ENCODE results near the gene TDO2. TPM values are rescaled to one million over a fixed set of nuclear protein-coding genes. Genes with fewer than 3 reads are reported as not detected.

Gene TDO2
- polyA plus RNA-seq, 3 donors: not detected

- Mint-ChIP-seq H3K4me1 (no peaks in the 10 kb centered on the region), H3K4me3 (no peak overlapping the region), H3K36me3 (no peaks in the 10 kb centered on the region), H3K27me3 (ENCODE audit: low read depth in 3 of 3) (peaks cover 0 to 2% (median 0%) of the 10 kb centered on the region in 3 donors), H3K9me3 (peaks cover 0 to 18% (median 11%) of the 10 kb centered on the region in 7 donors), H3K27ac (no peak overlapping the region)
- no peak overlapping the region for H3K4me3 ChIP-seq (replicated peaks in 1 of 3; ENCODE audit: low read depth in 2 of 3, low read length in 3 of 3)
- no peak overlapping the region for H3K27ac ChIP-seq (ENCODE audit: low read depth in 1 of 2, low read length in 2 of 2)
- H3K4me2 ChIP-seq (replicated peaks; ENCODE audit: extremely low read depth, low read length, poor library complexity, severe bottlenecking): no peak overlapping the region
- no peaks in the 10 kb centered on the region for H4K20me1 ChIP-seq (ENCODE audit: insufficient read depth, low read length)
- H3K27me3 ChIP-seq (ENCODE audit: control insufficient read depth in 2 of 2, insufficient read depth in 2 of 2, low read length in 2 of 2): no peaks in the 10 kb centered on the region
- TF ChIP-seq CTCF (IDR thresholded peaks at IDR 0.05): no peak
- H3K79me2 ChIP-seq (ENCODE audit: insufficient read depth, low read length): no peaks in the 10 kb centered on the region
- H3K9me3 ChIP-seq (replicated peaks in 1 of 2; ENCODE audit: control insufficient read depth in 1 of 2, insufficient read depth in 1 of 2, low read length in 2 of 2): peaks cover 3 to 6% of the 10 kb centered on the region in 2 donors
- no peak for DNase-seq
- H3K4me1 ChIP-seq (ENCODE audit: control insufficient read depth in 1 of 2, insufficient read depth in 2 of 2, low read length in 2 of 2): no peaks in the 10 kb centered on the region
- no peak overlapping the region for H3K9ac ChIP-seq (ENCODE audit: insufficient read depth, low read length, poor library complexity, severe bottlenecking)
- WGBS (ENCODE audit: insufficient coverage): 33% methylated on average over 2 of the region's 2 CpGs
- H3K36me3 ChIP-seq (replicated peaks in 1 of 2; ENCODE audit: control insufficient read depth in 1 of 2, insufficient read depth in 2 of 2, low read length in 2 of 2): no peaks in the 10 kb centered on the region
- intact Hi-C loops (cut with micrococcal nuclease): no loop called here
- H2AFZ ChIP-seq (ENCODE audit: insufficient read depth, low read depth, low read length, poor library complexity, severe bottlenecking): no peak overlapping the region
Measured at GRCh38 chr4:155878611-155879010, 24.9 kb upstream of the TDO2 start.

- intact Hi-C loops (cut with micrococcal nuclease): no loop called here
- H3K27ac ChIP-seq (ENCODE audit: low read depth in 1 of 2, low read length in 2 of 2): no peak overlapping the region
Measured at GRCh38 chr4:155879767-155880166, 23.7 kb upstream of the TDO2 start.

More at GRCh38 chr4:155879767-155880166, 23.7 kb upstream of the TDO2 start:
- H3K36me3 Mint-ChIP-seq: no peaks in the 10 kb centered on the region
- no peak overlapping the region for H3K27ac Mint-ChIP-seq
- Histone ChIP-seq H3K4me1 (ENCODE audit: control insufficient read depth in 1 of 2, insufficient read depth in 2 of 2, low read length in 2 of 2) (no peaks in the 10 kb centered on the region), H3K4me2 (replicated peaks; ENCODE audit: extremely low read depth, low read length, poor library complexity, severe bottlenecking) (no peak overlapping the region), H4K20me1 (ENCODE audit: insufficient read depth, low read length) (no peaks in the 10 kb centered on the region), H3K9me3 (replicated peaks in 1 of 2; ENCODE audit: control insufficient read depth in 1 of 2, insufficient read depth in 1 of 2, low read length in 2 of 2) (peaks cover 3 to 6% of the 10 kb centered on the region in 2 donors), H3K36me3 (replicated peaks in 1 of 2; ENCODE audit: control insufficient read depth in 1 of 2, insufficient read depth in 2 of 2, low read length in 2 of 2) (no peaks in the 10 kb centered on the region), H3K27me3 (ENCODE audit: control insufficient read depth in 2 of 2, insufficient read depth in 2 of 2, low read length in 2 of 2) (no peaks in the 10 kb centered on the region), H3K4me3 (replicated peaks in 1 of 3; ENCODE audit: low read depth in 2 of 3, low read length in 3 of 3) (no peak overlapping the region), H3K9ac (ENCODE audit: insufficient read depth, low read length, poor library complexity, severe bottlenecking) (no peak overlapping the region), H3K79me2 (ENCODE audit: insufficient read depth, low read length) (no peaks in the 10 kb centered on the region), H2AFZ (ENCODE audit: insufficient read depth, low read depth, low read length, poor library complexity, severe bottlenecking) (no peak overlapping the region)
- no peaks in the 10 kb centered on the region for H3K4me1 Mint-ChIP-seq
- peaks cover 0 to 2% (median 0%) of the 10 kb centered on the region in 3 donors for H3K27me3 Mint-ChIP-seq (ENCODE audit: low read depth in 3 of 3)
- DNase-seq: no peak
- no peak for TF ChIP-seq CTCF (IDR thresholded peaks at IDR 0.05)
- peaks cover 0 to 22% (median 11%) of the 10 kb centered on the region in 7 donors for H3K9me3 Mint-ChIP-seq
- H3K4me3 Mint-ChIP-seq: no peak overlapping the region

Measured in CD14-positive monocyte (primary cell).